ENCODE measurements around the gene MPL. TPM values are rescaled to one million over a fixed set of nuclear protein-coding genes. Genes with fewer than 3 reads are reported as not detected.

The MPL gene
- not detected in 2 replicates for total RNA-seq

GRCh38 chr1:43337588-43337987, at the start of gene MPL:
Gene MPL (plus strand): TSS chr1:43337818. CDS start chr1:43337849, 31 bp downstream.
- H3K4me3 ChIP-seq (ENCODE audit: low read depth, low read length) = no peak within 1 kb of the TSS
- no peak for DNase-seq (ENCODE audit: low read depth)
- TF ChIP-seq CTCF (conservative IDR thresholded peaks at IDR 0.05; ENCODE audit: low read depth, low read length) = no peak

GRCh38 chr1:43288058-43288784, 49.4 kb upstream of the MPL start:
- H3K4me3 ChIP-seq (ENCODE audit: low read depth, low read length) = no peak overlapping the region
- no peak for TF ChIP-seq CTCF (conservative IDR thresholded peaks at IDR 0.05; ENCODE audit: low read depth, low read length)
- DNase-seq (ENCODE audit: low read depth) = no peak

- no peak for TF ChIP-seq CTCF (conservative IDR thresholded peaks at IDR 0.05; ENCODE audit: low read depth, low read length)
- DNase-seq (ENCODE audit: low read depth) = no peak
- H3K4me3 ChIP-seq (ENCODE audit: low read depth, low read length) = no peak overlapping the region
Measured at GRCh38 chr1:43288785-43289706, 48.6 kb upstream of the MPL start.

GRCh38 chr1:43292216-43292615, 45.4 kb upstream of the MPL start:
- no peak for TF ChIP-seq CTCF (conservative IDR thresholded peaks at IDR 0.05; ENCODE audit: low read depth, low read length)
- DNase-seq (ENCODE audit: low read depth) = no peak
- H3K4me3 ChIP-seq (ENCODE audit: low read depth, low read length) = no peak overlapping the region

GRCh38 chr1:43292679-43293078, 44.9 kb upstream of the MPL start:
- H3K4me3 ChIP-seq (ENCODE audit: low read depth, low read length) = no peak overlapping the region
- no peak for DNase-seq (ENCODE audit: low read depth)
- no peak for TF ChIP-seq CTCF (conservative IDR thresholded peaks at IDR 0.05; ENCODE audit: low read depth, low read length)

- TF ChIP-seq CTCF (conservative IDR thresholded peaks at IDR 0.05; ENCODE audit: low read depth, low read length) = no peak
- no peak overlapping the region for H3K4me3 ChIP-seq (ENCODE audit: low read depth, low read length)
- no peak for DNase-seq (ENCODE audit: low read depth)
Measured at GRCh38 chr1:43293176-43293575, 44.4 kb upstream of the MPL start.
